Endometrium (tissue), 2 donors: ENCODE data around the gene TNFAIP6.
"Not testable (repeated sequence)": the region's sequence is repeated elsewhere in the genome, so short reads cannot be mapped to it uniquely, and the experiment has no call there.

ENCODE experiments used
- FAIRE-seq: peaks from 2 replicates; lab custom pipeline; 2012; peaks lifted over from hg19 to GRCh38; lab: Jason Lieb, UNC
- donor health status: control.
- donor health status: control.

TNFAIP6 gene

GRCh38 chr2:151417650-151418049 lies 60.3 kb downstream of the TNFAIP6 start:
- no peak for FAIRE-seq

GRCh38 chr2:151421681-151422080 lies 64.3 kb downstream of the TNFAIP6 start:
- not testable (repeated sequence) for FAIRE-seq

- no peak for FAIRE-seq
Observed at GRCh38 chr2:151422917-151423439, 65.6 kb downstream of the TNFAIP6 start.

- no peak for FAIRE-seq
Observed at GRCh38 chr2:151423760-151424159, 66.4 kb downstream of the TNFAIP6 start.
